NCI-H345 (cell line): Measurements from ENCODE around the gene SBK2.
"Not testable (repeated sequence)": the region's sequence is repeated elsewhere in the genome, so short reads cannot be mapped to it uniquely, and the experiment has no call there.

ENCODE experiments used
- DNase-seq: peaks from one replicate; lab custom pipeline; 2025; lab: John Stamatoyannopoulos, UW

SBK2 gene

GRCh38 chr19:55500368-55500952 is 36.5 kb downstream of the SBK2 start:
- DNase-seq: no peak

GRCh38 chr19:55498246-55498840 is 38.6 kb downstream of the SBK2 start:
- peak; percentile 8 for DNase-seq

GRCh38 chr19:55497763-55498162 is 39.2 kb downstream of the SBK2 start:
- DNase-seq: no peak

GRCh38 chr19:55496820-55497219 is 40.1 kb downstream of the SBK2 start:
- DNase-seq: not testable (repeated sequence)

GRCh38 chr19:55495646-55496349 is 41.1 kb downstream of the SBK2 start:
- DNase-seq: no peak

- DNase-seq: no peak
Measured at GRCh38 chr19:55494172-55494761, 42.7 kb downstream of the SBK2 start.

- no peak for DNase-seq
Measured at GRCh38 chr19:55493645-55494171, 43.2 kb downstream of the SBK2 start.

GRCh38 chr19:55493052-55493644 is 43.8 kb downstream of the SBK2 start:
- DNase-seq: no peak

GRCh38 chr19:55492362-55492944 is 44.5 kb downstream of the SBK2 start:
- DNase-seq: peak; percentile 24

- DNase-seq: no peak
Measured at GRCh38 chr19:55491546-55492360, 45.2 kb downstream of the SBK2 start.

- no peak for DNase-seq
Measured at GRCh38 chr19:55490478-55491432, 46.2 kb downstream of the SBK2 start.

- no peak for DNase-seq
Measured at GRCh38 chr19:55489711-55490477, 47.0 kb downstream of the SBK2 start.

GRCh38 chr19:55488986-55489710 is 47.8 kb downstream of the SBK2 start:
- DNase-seq: no peak

- DNase-seq: no peak
Measured at GRCh38 chr19:55487924-55488687, 48.8 kb downstream of the SBK2 start, which contains the start of gene SSC5D. Gene SSC5D (plus strand): TSS chr19:55488436. CDS start chr19:55488590, 154 bp downstream.

GRCh38 chr19:55486971-55487923 is 49.7 kb downstream of the SBK2 start:
- DNase-seq: no peak
